ENCODE measurements around the gene SMARCAL1. TPM values are rescaled to one million over a fixed set of nuclear protein-coding genes. Genes with fewer than 3 reads are reported as not detected.

The SMARCAL1 gene
- total and polyA plus RNA-seq, 2 of the 13 experiments (the other 11 are each of a cell fraction or from before 2014, with no cell fraction given) = 12.7 to 21.3 TPM

DNA sequence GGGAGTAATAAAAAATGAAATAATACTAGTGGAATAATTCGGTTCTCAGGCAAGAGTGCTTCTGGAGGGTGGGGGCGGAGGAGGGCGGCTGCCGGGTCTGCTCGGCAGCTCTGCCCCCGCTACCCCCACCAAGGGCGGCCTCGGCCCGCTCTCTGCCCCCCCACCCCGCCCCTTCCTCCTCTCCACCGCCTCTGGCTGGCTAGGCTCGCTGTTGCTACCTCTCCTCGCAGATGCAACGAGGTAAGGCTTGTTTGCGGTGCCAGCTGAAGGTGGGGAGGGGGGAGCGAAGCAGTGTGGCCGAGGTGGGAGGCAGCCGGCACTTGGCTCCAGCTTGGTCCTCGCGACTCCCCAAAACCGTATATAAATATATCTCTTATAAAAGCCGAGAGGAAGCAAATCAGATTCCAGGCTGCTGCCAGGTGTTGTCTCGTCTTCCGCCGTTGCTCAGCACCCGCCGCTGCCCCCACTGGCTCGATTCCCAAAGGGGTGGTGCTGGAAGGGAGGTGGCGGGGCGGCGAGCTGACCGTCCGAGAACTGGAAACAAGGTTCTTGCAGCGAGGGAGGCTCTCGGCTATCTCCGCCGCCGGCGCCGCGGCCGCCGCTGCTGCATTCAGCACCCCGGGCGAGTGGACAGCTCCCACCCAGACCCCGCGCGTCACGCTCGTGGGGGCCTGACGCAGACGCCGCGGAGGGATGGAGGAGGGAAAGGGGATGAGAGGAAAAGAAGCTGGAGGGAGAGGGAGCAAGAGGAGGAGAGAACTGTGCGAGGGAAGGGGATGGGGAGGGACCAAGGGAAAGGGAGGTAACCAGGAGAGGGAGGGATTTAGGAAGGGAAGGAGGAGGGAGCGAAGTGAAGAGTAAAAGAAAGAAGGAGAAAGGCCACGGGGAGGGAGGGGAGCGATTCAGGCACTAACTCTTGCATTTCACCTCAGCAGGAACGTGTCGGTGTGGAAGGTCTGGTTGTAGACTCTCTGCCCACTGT is 40.3 kb upstream of the SMARCAL1 start, which contains the start of gene MARCHF4 (continued):
- TF ChIP-seq, protein P1, sequence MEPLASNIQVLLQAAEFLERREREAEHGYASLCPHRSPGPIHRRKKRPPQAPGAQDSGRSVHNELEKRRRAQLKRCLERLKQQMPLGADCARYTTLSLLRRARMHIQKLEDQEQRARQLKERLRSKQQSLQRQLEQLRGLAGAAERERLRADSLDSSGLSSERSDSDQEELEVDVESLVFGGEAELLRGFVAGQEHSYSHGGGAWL (CRISPR knock-in tag; IDR thresholded peaks at IDR 0.05) = peak; percentile 96
- TF ChIP-seq CCDC6 (CRISPR knock-in tag; IDR thresholded peaks at IDR 0.05) = peak; percentile 88
- peak; percentile 86; the same call in 1 of the 2 replicates for TF ChIP-seq ZNF564 (CRISPR knock-in tag; IDR thresholded peaks at IDR 0.05)
- peak; percentile 94 for TF ChIP-seq HMGXB3 (CRISPR knock-in tag; IDR thresholded peaks at IDR 0.05; ENCODE audit: borderline replicate concordance)
- TF ChIP-seq ZNF549 (CRISPR knock-in tag; IDR thresholded peaks at IDR 0.05) = no peak
- TF ChIP-seq CREB3 (CRISPR knock-in tag; IDR thresholded peaks at IDR 0.05) = peak; percentile 90; the same call in 1 of the 2 replicates
- TF ChIP-seq ZNF432 (CRISPR knock-in tag; IDR thresholded peaks at IDR 0.05; ENCODE audit: borderline replicate concordance) = no peak
- no peak for TF ChIP-seq RERE (CRISPR knock-in tag; IDR thresholded peaks at IDR 0.05; ENCODE audit: low read depth)
- TF ChIP-seq CBX1 (IDR thresholded peaks at IDR 0.05; ENCODE audit: low read depth) = no peak
- TF ChIP-seq POGK (CRISPR knock-in tag; conservative IDR thresholded peaks at IDR 0.05) = peak; percentile 91
- TF ChIP-seq FOXA1 (IDR thresholded peaks at IDR 0.05) = no peak
- TF ChIP-seq FOXA1 (CRISPR knock-in tag; IDR thresholded peaks at IDR 0.05) = 0 out of 2 replicates have a peak, but pooled peaks have one; percentile 18
- no peak for TF ChIP-seq RBM39 (IDR thresholded peaks at IDR 0.05; ENCODE audit: low read depth, low read length, poor library complexity, severe bottlenecking)
- peak; percentile 98 for TF ChIP-seq ZNF891 (CRISPR knock-in tag; IDR thresholded peaks at IDR 0.05)
